Endothelial cell (in vitro differentiated cells): ENCODE data around the gene SIRT2. TPM values are rescaled to one million over a fixed set of nuclear protein-coding genes. Genes with fewer than 3 reads are reported as not detected.

ENCODE experiments used
- DNase-seq: peaks from one replicate; pipeline ENCODE4 v3.0.0; 2021; ENCODE audit warnings: low spot score
- H3K27ac Mint-ChIP-seq: one replicate; pipeline ENCODE4 v1.8.0; 2021; ENCODE audit warnings: mixed read lengths, inconsistent platforms; ENCODE audit not compliant: unreplicated experiment
- H3K27me3 Mint-ChIP-seq: one replicate; pipeline ENCODE4 v1.8.0; 2021; ENCODE audit warnings: mild to moderate bottlenecking, moderate library complexity, mixed read lengths, inconsistent platforms; ENCODE audit not compliant: unreplicated experiment
- H3K36me3 Mint-ChIP-seq: one replicate; pipeline ENCODE4 v1.8.0; 2021; ENCODE audit warnings: mild to moderate bottlenecking, low read depth, mixed read lengths, inconsistent platforms; ENCODE audit not compliant: unreplicated experiment
- H3K4me1 Mint-ChIP-seq: one replicate; pipeline ENCODE4 v1.8.0; 2021; ENCODE audit warnings: mild to moderate bottlenecking, mixed read lengths, inconsistent platforms; ENCODE audit not compliant: unreplicated experiment
- H3K4me3 Mint-ChIP-seq: one replicate; pipeline ENCODE4 v1.8.0; 2021; ENCODE audit warnings: mild to moderate bottlenecking, mixed read lengths, inconsistent platforms; ENCODE audit not compliant: unreplicated experiment
- H3K9me3 Mint-ChIP-seq: one replicate; pipeline ENCODE4 v1.8.0; 2021; ENCODE audit warnings: mixed read lengths, inconsistent platforms; ENCODE audit not compliant: unreplicated experiment
- CTCF ChIP-seq: fragments of 200-600 bp; sonication (generic); IDR thresholded peaks from one replicate; pipeline ENCODE4 v1.5.0; 2021; ENCODE audit warnings: antibody characterized with exemption; ENCODE audit not compliant: unreplicated experiment
- total RNA-seq: library from RNA; stranded (reverse); fragmentation: NEBNext Ultra II Directional; extraction: Animal tissue kit (Norgen Biotek cat#: 25700); gene quantifications from one replicate; pipeline ENCODE4 v1.2.1, GENCODE V29; 2021; ENCODE audit not compliant: unreplicated experiment

SIRT2 gene
- total RNA-seq, 1 donor from 2014 or later: 45.9 TPM

DNA sequence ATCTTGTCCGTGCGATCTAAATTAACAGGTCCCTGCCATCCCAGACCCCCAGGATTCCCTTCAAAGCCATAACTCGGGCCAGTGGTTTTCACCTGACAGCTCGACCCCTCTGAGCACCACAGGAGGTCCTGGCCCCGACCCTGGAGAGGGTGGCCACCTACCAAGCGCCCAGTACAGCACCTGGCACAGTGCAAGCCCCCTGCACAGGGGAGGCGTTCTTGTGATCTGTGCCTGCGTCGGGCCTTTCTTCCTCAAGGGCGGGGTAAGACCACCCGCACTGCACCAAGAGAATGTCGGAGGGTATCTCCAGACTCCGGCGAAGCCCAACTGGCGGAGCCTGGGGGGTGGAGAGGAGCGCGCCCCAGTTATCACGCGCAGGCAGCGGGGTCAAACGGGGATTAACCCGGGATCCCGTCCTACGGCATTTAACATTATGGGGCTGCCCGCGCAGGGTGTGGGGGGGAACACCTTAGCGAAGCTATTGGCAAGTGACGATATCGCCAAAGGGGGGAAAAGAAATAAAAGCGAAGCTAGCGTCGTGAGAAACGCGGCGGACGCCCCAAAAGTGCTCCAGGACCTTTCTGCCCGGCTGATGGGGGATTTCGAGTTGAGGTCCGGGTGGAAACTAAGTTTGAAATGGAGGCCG is 48.3 kb downstream of the SIRT2 start:
- Mint-ChIP-seq H3K4me3 (peak overlapping the region; percentile 95), H3K36me3 (peaks cover 26% of the 10 kb centered on the region), H3K9me3 (no peaks in the 10 kb centered on the region), H3K27ac (peak overlapping the region; percentile 97), H3K4me1 (peaks cover 35% of the 10 kb centered on the region), H3K27me3 (peaks cover 18% of the 10 kb centered on the region)
- DNase-seq: peak; percentile 30
- no peak for TF ChIP-seq CTCF

GRCh38 chr19:38850436-38850975 is 48.9 kb downstream of the SIRT2 start:
- Mint-ChIP-seq H3K4me3 (peak overlapping the region; percentile 95), H3K4me1 (peaks cover 35% of the 10 kb centered on the region), H3K9me3 (no peaks in the 10 kb centered on the region), H3K27ac (peak overlapping the region; percentile 97), H3K36me3 (peaks cover 32% of the 10 kb centered on the region), H3K27me3 (peaks cover 18% of the 10 kb centered on the region)
- peak; percentile 94 for DNase-seq
- no peak for TF ChIP-seq CTCF

- Mint-ChIP-seq H3K36me3 (peaks cover 35% of the 10 kb centered on the region), H3K27ac (peak within 1 kb of the TSS; percentile 97), H3K4me3 (peak within 1 kb of the TSS; percentile 96), H3K27me3 (peaks cover 18% of the 10 kb centered on the region), H3K9me3 (no peaks in the 10 kb centered on the region), H3K4me1 (peaks cover 35% of the 10 kb centered on the region)
- TF ChIP-seq CTCF: peak; percentile 89
- peak; percentile 99 for DNase-seq
These were observed 49.5 kb downstream of the SIRT2 start, which contains the start of gene HNRNPL for GRCh38 chr19:38849860-38850435. HNRNPL (minus strand) TSS chr19:38849986; CDS start chr19:38849966, 20 bp downstream.

DNA sequence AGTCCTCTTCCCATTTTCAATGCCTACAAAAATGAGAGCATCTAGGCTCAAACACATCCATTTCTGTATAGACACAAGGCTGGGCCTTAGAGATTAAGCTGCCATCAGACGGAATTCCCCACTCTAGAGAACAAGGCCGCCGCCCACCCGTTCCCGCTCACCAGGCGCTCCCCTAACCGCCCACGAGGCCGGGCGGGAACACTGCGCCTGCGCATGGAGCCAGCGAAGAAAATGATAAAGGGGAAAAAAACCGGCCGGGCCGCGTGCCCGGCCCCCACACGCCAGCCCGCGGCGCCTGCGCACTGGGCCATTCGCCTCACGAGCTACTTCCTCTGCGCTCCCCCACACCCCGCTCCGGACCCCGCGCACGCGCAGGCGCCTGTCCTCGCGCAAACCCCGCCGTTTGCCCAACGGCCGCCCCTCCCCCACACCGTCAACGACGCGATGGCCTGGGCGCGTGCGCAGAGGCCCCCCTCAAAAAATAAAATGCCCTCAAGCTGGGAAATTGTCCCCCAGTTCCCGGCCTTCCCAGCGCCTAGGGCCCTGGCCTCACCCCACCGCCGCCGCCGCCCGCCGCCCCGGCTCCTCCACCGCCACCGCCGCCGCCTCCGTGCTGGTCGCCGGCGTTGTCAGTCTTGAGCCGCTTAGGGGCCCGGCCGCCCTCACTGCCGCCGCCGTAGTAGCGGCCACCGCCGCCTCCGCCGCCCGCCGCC is 50.1 kb downstream of the SIRT2 start:
- H3K9me3 Mint-ChIP-seq: no peaks in the 10 kb centered on the region
- peaks cover 35% of the 10 kb centered on the region for H3K4me1 Mint-ChIP-seq

More for the DNA sequence above, 50.1 kb downstream of the SIRT2 start:
- H3K36me3 Mint-ChIP-seq: peaks cover 39% of the 10 kb centered on the region
- peak overlapping the region; percentile 97 for H3K27ac Mint-ChIP-seq
- peak overlapping the region; percentile 96 for H3K4me3 Mint-ChIP-seq
- peaks cover 18% of the 10 kb centered on the region for H3K27me3 Mint-ChIP-seq
- TF ChIP-seq CTCF: no peak
- DNase-seq: peak; percentile 99
